ENCODE data around the gene NEIL3. TPM values are rescaled to one million over a fixed set of nuclear protein-coding genes. Genes with fewer than 3 reads are reported as not detected.

Gene NEIL3
- total RNA-seq, 1 experiment from 2014 or later = 6.3 TPM

DNA sequence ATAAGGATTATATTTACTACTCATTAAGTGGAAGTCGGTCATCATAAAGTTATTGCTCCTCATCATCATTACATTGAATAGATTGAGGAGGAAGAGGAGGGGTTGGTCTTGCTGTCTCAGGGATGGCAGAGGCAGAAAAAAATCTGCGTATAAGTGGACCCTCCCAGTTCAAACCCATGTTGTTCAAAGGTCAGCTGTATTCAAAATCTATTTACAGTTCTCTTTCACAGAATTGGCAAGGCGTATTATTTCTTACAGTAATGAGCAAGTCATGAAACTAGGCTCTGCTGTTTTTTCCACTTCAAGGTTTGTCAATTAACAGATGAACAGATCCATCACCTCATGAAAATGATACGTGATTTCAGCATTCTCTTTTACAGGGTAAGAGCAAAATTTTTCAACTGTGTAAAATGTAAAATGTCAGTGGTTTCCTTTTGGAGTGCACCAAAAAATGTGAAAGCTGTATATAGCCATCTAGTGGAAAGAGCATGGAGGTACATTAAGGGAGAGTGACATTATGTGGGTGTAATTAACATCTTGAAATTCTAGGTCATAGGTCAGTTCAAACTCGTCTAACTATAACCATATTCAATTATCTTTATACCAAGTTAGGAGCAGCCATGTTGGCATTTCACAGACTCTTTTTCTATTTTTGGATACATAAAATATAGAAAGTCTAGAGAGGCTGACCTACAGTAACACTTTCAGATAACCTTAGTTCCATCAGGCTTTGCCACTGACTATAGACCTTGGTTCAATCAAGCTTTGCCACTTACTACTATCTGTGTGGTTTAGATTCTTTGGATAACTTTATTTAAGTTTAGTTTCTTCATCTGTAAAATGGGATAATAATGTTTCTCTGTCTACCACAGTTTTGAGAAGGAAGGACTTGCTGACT, 30.1 kb downstream of the NEIL3 start:
- Histone ChIP-seq H3K9me3 (ENCODE audit: control insufficient read depth, low read depth, low read length) (no peaks in the 10 kb centered on the region), H2AK5ac (ENCODE audit: insufficient read length, low read length) (no peak overlapping the region), H2BK5ac (ENCODE audit: insufficient read length, low read length) (no peak overlapping the region), H2BK120ac (ENCODE audit: low read depth, low read length, poor library complexity, severe bottlenecking) (no peak overlapping the region), H3K23me2 (ENCODE audit: insufficient read length, low read depth, low read length, poor library complexity, severe bottlenecking) (no peaks in the 10 kb centered on the region), H4K8ac (replicated peaks; ENCODE audit: insufficient read length, low read depth, low read length) (no peak overlapping the region), H3K79me1 (ENCODE audit: insufficient read depth, low read depth, low read length, poor library complexity, severe bottlenecking) (no peaks in the 10 kb centered on the region), H2AFZ (ENCODE audit: low read length) (no peak overlapping the region), H3K18ac (ENCODE audit: insufficient read length, low read depth, low read length) (no peak overlapping the region), H3K27ac (ENCODE audit: insufficient read length, low read depth, low read length) (no peak overlapping the region), H2BK20ac (ENCODE audit: low read depth, low read length, poor library complexity, severe bottlenecking) (no peak overlapping the region), H4K91ac (ENCODE audit: insufficient read length, low read depth, low read length) (no peak overlapping the region), H3K4ac (ENCODE audit: low read depth, low read length) (no peak overlapping the region), H2BK12ac (ENCODE audit: insufficient read length, low read depth, low read length) (no peak overlapping the region), H3K27me3 (ENCODE audit: insufficient read depth, low read length) (no peaks in the 10 kb centered on the region), H2BK15ac (ENCODE audit: low read depth, low read length) (no peak overlapping the region), H3K23ac (ENCODE audit: insufficient read length, low read depth, low read length) (no peak overlapping the region), H3K4me1 (ENCODE audit: insufficient read depth, low read length) (no peaks in the 10 kb centered on the region), H3K56ac (ENCODE audit: insufficient read length, low read depth, low read length) (no peak overlapping the region), H3K79me2 (ENCODE audit: insufficient read depth, low read length) (no peaks in the 10 kb centered on the region), H4K20me1 (ENCODE audit: control insufficient read depth, insufficient read depth, insufficient read length) (no peaks in the 10 kb centered on the region), H3K4me2 (ENCODE audit: insufficient read depth, insufficient read length, low read length) (no peak overlapping the region), H3T11ph (ENCODE audit: low read length) (no peak overlapping the region), H3K14ac (ENCODE audit: insufficient read depth, low read length) (no peak overlapping the region), H4K5ac (ENCODE audit: insufficient read length, low read depth, low read length) (no peak overlapping the region), H3K9ac (ENCODE audit: extremely low read depth, insufficient read length, low read length) (no peak overlapping the region)
- Mint-ChIP-seq H3K27me3 (ENCODE audit: low read depth) (no peaks in the 10 kb centered on the region), H3K4me3 (no peak overlapping the region), H3K4me1 (no peaks in the 10 kb centered on the region), H3K9me3 (no peaks in the 10 kb centered on the region), H3K36me3 (ENCODE audit: insufficient read depth in 1 of 3, low read depth in 3 of 3) (peaks cover 7 to 22% (median 20%) of the 10 kb centered on the region in 3 experiments), H3K27ac (no peak overlapping the region)
- WGBS (ENCODE audit: extremely low coverage, insufficient read length, low lambda C conversion rate) = no CpG with 5 or more reads among the region's 5 CpGs
- no peak for DNase-seq
- TF ChIP-seq, protein P1, sequence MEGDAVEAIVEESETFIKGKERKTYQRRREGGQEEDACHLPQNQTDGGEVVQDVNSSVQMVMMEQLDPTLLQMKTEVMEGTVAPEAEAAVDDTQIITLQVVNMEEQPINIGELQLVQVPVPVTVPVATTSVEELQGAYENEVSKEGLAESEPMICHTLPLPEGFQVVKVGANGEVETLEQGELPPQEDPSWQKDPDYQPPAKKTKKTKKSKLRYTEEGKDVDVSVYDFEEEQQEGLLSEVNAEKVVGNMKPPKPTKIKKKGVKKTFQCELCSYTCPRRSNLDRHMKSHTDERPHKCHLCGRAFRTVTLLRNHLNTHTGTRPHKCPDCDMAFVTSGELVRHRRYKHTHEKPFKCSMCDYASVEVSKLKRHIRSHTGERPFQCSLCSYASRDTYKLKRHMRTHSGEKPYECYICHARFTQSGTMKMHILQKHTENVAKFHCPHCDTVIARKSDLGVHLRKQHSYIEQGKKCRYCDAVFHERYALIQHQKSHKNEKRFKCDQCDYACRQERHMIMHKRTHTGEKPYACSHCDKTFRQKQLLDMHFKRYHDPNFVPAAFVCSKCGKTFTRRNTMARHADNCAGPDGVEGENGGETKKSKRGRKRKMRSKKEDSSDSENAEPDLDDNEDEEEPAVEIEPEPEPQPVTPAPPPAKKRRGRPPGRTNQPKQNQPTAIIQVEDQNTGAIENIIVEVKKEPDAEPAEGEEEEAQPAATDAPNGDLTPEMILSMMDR (conservative IDR thresholded peaks at IDR 0.05) = peak; percentile 71

Data from H9 (cell line).